Right cardiac atrium (tissue), 5 donors: ENCODE results near the gene MMP15. TPM values are rescaled to one million over a fixed set of nuclear protein-coding genes. Genes with fewer than 3 reads are reported as not detected.

Experiments used
- ATAC-seq, 2 donors: fragments of 200-7000 bp; cut with Tn5 transposase; one replicate each; pipeline versions ENCODE4 v1.8.0 to v1.9.1; 2020; ENCODE audit warnings: moderate library complexity in 2 of 2, mild to moderate bottlenecking in 1 of 2
- DNase-seq, 3 donors: peaks; one replicate each; pipeline ENCODE4 v3.0.0-alpha.2; 2020
- H3K27ac ChIP-seq: one replicate; pipeline ENCODE4 v1.5.1; 2013; ENCODE audit warnings: mild to moderate bottlenecking, low read length, control low read depth, moderate library complexity
- H3K27me3 ChIP-seq: one replicate; pipeline ENCODE4 v1.6.1; 2013; ENCODE audit not compliant: control insufficient read depth, insufficient read depth
- H3K4me1 ChIP-seq: one replicate; pipeline ENCODE4 v1.6.1; 2013; ENCODE audit warnings: low read length; ENCODE audit not compliant: control insufficient read depth, insufficient read depth
- H3K4me3 ChIP-seq: one replicate; pipeline ENCODE4 v1.5.1; 2013; ENCODE audit warnings: low read length, control low read depth
- H3K9me3 ChIP-seq: one replicate; pipeline ENCODE4 v1.6.1; 2013; ENCODE audit warnings: low read length; ENCODE audit not compliant: control insufficient read depth
- whole genome bisulfite sequencing: extraction: QIAGEN DNeasy Blood & Tissue Kit; methylation state at CpG from one replicate; pipeline ENCODE4 v1.1.7; 2013; 5-methylcytosine and 5-hydroxymethylcytosine counted together
- intact Hi-C, 4 donors: fragments of 100-400 bp; cut with DNase I; formaldehyde crosslinking; loops; one replicate each; pipeline versions ENCODE4 v1.11.0 to v1.14.0; 2022 to 2023
- polyA plus RNA-seq: library from polyadenylated mRNA; stranded (reverse); fragments of 200-250 nt; gene quantifications from one replicate; pipeline ENCODE4 v1.2.3, GENCODE V29; 2013
- total RNA-seq, 4 donors: library from RNA; stranded (reverse); fragmentation: NEBNext Ultra II Directional; extraction: Animal tissue kit (Norgen Biotek cat#: 25700); gene quantifications; one replicate each; pipeline ENCODE4 v1.2.1, GENCODE V29; 2021
- donor health status: healthy with polysubstance abuse.
- donor health status: DM: no; HTN: yes; CAD: no.
- donor health status: DM: no; HTN: no; CAD: no.
- donor health status: DM: no; HTN: yes; CAD: no; lungs with severe emphysema.
- donor health status: DM: yes; HTN: yes; CAD: no.

Gene MMP15
- total and polyA plus RNA-seq, 5 donors = 41.2 to 72.6 (median 61.0) TPM

- Histone ChIP-seq H3K4me1 (peaks cover 2% of the 10 kb centered on the region), H3K27ac (no peak overlapping the region), H3K27me3 (no peaks in the 10 kb centered on the region), H3K4me3 (no peak overlapping the region), H3K9me3 (no peaks in the 10 kb centered on the region)
- intact Hi-C loops = loop anchor here in 2 of 4 donors (2.0 to 10.0 kb wide), 2 partner anchors 103 to 175 kb away; partner anchors contain the start of gene CSNK2A2 (in 1 of the 2)
- ATAC-seq (no peak), DNase-seq (peak in 1 of 3 donors; percentile 27)
- 81% methylated on average over 8 of the region's 8 CpGs for WGBS
Measured at GRCh38 chr16:58019866-58020538, 5.6 kb upstream of the MMP15 start.

- intact Hi-C loops = loop anchor here in 2 of 4 donors (2.0 to 10.0 kb wide), 2 partner anchors 102 to 174 kb away; partner anchors contain the start of gene CSNK2A2 (in 1 of the 2)
- H3K4me1 ChIP-seq = peaks cover 2% of the 10 kb centered on the region
- no peak overlapping the region for H3K27ac ChIP-seq
- DNase-seq = peak in 2 of 3 donors; percentile 75 to 79
- no peak overlapping the region for H3K4me3 ChIP-seq
- no peak for ATAC-seq
- no peaks in the 10 kb centered on the region for H3K9me3 ChIP-seq
- no peaks in the 10 kb centered on the region for H3K27me3 ChIP-seq
- WGBS = 42% methylated on average over 8 of the region's 8 CpGs
Measured at GRCh38 chr16:58020628-58021521, 4.7 kb upstream of the MMP15 start.

- no peak overlapping the region for H3K4me3 ChIP-seq
- no peaks in the 10 kb centered on the region for H3K27me3 ChIP-seq
- intact Hi-C loops = loop anchor here in 3 of 4 donors (2.0 to 10.0 kb wide), 3 partner anchors 97 to 173 kb away; partner anchors contain the start of gene CSNK2A2 (in 1 of the 3)
- no peak overlapping the region for H3K27ac ChIP-seq
- DNase-seq (peak in 1 of 3 donors; percentile 36), ATAC-seq (no peak)
- H3K4me1 ChIP-seq = peaks cover 2% of the 10 kb centered on the region
- H3K9me3 ChIP-seq = no peaks in the 10 kb centered on the region
- WGBS = 70% methylated on average over 8 of the region's 8 CpGs
Measured at GRCh38 chr16:58021661-58022551, 3.6 kb upstream of the MMP15 start.

- intact Hi-C loops = loop anchor here in 2 of 4 donors (2.0 to 10.0 kb wide), 2 partner anchors 96 to 172 kb away; partner anchors contain the start of gene CSNK2A2 (in 1 of the 2)
- peak; percentile 48 to 55 for ATAC-seq
- DNase-seq = peak; percentile 85 to 93 (median 92)
- WGBS = 17% methylated on average over 18 of the region's 18 CpGs
- no peaks in the 10 kb centered on the region for H3K9me3 ChIP-seq
- no peak overlapping the region for H3K4me3 ChIP-seq
- peaks cover 3% of the 10 kb centered on the region for H3K4me1 ChIP-seq
- peak overlapping the region; percentile 62 for H3K27ac ChIP-seq
- no peaks in the 10 kb centered on the region for H3K27me3 ChIP-seq
Measured at GRCh38 chr16:58022601-58023371, 2.8 kb upstream of the MMP15 start.

GRCh38 chr16:58024486-58025350 lies 836 bp upstream of the MMP15 start:
- H3K9me3 ChIP-seq = no peaks in the 10 kb centered on the region
- H3K4me1 ChIP-seq = peaks cover 14% of the 10 kb centered on the region
- peak overlapping the region; percentile 57 for H3K4me3 ChIP-seq
- DNase-seq = peak; percentile 50 to 82 (median 77)
- no peaks in the 10 kb centered on the region for H3K27me3 ChIP-seq
- intact Hi-C loops = loop anchor here in 2 of 4 donors (2.0 to 10.0 kb wide), 2 partner anchors 102 to 170 kb away; partner anchors contain the start of gene CSNK2A2 (in 1 of the 2)
- H3K27ac ChIP-seq = peak overlapping the region; percentile 9
- peak in 1 of 2 donors; percentile 19 for ATAC-seq
- WGBS = 7% methylated on average over 57 of the region's 57 CpGs

GRCh38 chr16:58026139-58026704 lies 668 bp downstream of the MMP15 start:
- H3K4me1 ChIP-seq = peaks cover 23% of the 10 kb centered on the region
- ATAC-seq = peak; percentile 41 to 45
- under 1% methylated on average over 65 of the region's 65 CpGs for WGBS
- peak overlapping the region; percentile 88 for H3K27ac ChIP-seq
- no peaks in the 10 kb centered on the region for H3K9me3 ChIP-seq
- peak; percentile 66 to 90 (median 89) for DNase-seq
- H3K27me3 ChIP-seq = no peaks in the 10 kb centered on the region
- H3K4me3 ChIP-seq = peak overlapping the region; percentile 57
- intact Hi-C loops = loop anchor here in 1 of 4 donors (10.0 kb wide), 1 partner anchor 169 kb away; the partner anchor contains the start of gene CSNK2A2

GRCh38 chr16:58026705-58027160 lies 1.2 kb downstream of the MMP15 start:
- peaks cover 25% of the 10 kb centered on the region for H3K4me1 ChIP-seq
- peak in 1 of 3 donors; percentile 75 for DNase-seq
- peak overlapping the region; percentile 88 for H3K27ac ChIP-seq
- intact Hi-C loops = loop anchor here in 1 of 4 donors (10.0 kb wide), 1 partner anchor 168 kb away; the partner anchor contains the start of gene CSNK2A2
- peak in 1 of 2 donors; percentile 0 for ATAC-seq
- WGBS = 1% methylated on average over 38 of the region's 38 CpGs
- no peaks in the 10 kb centered on the region for H3K27me3 ChIP-seq
- peak overlapping the region; percentile 57 for H3K4me3 ChIP-seq
- H3K9me3 ChIP-seq = no peaks in the 10 kb centered on the region

GRCh38 chr16:58027161-58027915 lies 1.8 kb downstream of the MMP15 start:
- DNase-seq = peak; percentile 60 to 82 (median 79)
- Histone ChIP-seq H3K4me1 (peaks cover 26% of the 10 kb centered on the region), H3K9me3 (no peaks in the 10 kb centered on the region), H3K27me3 (no peaks in the 10 kb centered on the region), H3K27ac (peak overlapping the region; percentile 88), H3K4me3 (peak overlapping the region; percentile 57)
- intact Hi-C loops = loop anchor here in 1 of 4 donors (10.0 kb wide), 1 partner anchor 167 kb away; the partner anchor contains the start of gene CSNK2A2
- ATAC-seq = peak; percentile 46 to 47
- WGBS = 5% methylated on average over 43 of the region's 43 CpGs
